ENCODE data around the gene ASF1B.

Gene ASF1B

DNA sequence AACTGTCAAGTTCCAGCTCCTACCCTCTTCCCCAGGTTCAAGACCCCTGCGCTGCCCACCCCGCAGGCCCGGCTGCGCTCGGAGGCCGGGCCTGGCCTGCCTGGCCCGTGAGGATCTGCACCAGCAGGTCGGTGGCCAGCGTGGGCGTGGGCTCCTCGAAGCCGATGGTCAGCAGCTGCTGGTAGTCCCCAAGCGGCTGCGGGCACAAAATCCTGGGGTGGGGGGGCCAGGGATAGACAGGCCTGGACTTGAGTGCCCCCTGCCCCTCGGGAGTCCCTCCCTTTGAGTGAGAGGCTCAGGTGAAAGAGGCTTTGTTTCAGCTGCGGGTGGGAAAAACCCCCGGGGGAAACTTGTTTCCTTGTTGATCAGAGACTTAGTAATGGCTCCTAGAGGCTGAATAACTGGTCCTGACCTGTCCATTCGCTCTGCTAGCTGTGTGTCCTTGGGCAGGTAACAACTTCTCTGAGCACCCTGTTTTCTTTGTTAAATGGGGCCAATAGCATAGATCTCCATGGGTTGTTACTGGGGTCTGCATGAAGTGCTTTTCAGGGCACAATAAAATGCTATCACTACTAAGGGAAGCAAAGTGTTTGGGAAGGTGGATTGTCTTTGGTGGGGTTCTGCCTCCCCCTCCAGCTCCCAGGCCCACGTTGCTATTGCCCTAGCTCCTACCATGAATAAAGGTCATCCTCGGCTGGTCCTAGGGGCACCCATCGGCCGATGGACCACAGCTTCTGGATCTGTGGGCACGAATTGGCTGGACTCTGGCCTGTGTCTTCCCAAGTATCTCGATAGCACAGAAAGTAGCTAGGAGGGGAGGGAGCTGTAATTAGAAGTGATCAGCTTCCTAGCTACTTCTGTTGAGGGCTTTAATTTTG lies 54.4 kb downstream of the ASF1B start:
- DNase-seq: peak; percentile 61

DNA sequence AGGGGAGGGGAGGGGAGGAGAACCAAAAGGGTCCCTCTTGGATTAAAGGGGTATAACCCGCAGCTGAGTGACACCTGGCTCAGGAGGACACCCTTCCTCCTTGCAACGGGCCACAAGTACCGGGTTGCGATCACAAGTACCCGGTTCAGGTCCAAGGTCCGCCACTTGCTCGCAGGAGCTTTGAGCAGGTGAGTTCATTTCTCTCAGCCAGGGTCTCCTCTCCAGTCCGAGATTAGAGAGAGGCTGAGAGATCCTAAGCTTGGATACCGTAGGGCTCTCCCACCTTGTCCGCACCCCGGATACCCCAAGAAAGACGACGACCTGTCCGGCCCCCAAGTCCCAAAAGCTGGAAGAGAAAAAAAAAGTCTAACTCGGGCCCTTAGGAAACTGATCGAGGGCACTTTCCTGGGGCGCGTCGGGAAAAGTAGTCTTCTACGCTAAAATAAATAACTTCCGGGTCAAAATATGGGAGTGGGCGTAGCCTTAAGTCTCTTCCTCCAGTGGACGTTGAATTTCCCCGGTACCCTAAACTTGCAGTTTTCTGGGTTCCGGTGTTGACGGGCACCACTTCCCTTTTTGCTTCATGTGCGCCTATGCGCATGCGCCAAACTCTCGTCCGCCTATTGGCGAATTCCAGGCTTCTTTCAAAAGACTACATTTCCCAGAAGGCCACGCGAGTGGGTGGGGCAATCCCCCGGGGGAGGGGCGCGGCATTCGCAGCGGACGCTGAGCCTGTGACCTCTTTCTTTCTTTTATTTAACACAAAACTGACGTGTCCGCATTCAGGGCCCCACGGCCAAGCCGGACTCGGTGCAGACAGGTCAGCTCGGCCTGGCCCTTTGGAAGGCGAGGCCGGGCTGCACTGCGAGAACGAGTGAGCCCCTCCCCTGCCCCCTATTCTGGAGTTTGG lies 55.2 kb downstream of the ASF1B start:
- peak; percentile 100 for DNase-seq

DNA sequence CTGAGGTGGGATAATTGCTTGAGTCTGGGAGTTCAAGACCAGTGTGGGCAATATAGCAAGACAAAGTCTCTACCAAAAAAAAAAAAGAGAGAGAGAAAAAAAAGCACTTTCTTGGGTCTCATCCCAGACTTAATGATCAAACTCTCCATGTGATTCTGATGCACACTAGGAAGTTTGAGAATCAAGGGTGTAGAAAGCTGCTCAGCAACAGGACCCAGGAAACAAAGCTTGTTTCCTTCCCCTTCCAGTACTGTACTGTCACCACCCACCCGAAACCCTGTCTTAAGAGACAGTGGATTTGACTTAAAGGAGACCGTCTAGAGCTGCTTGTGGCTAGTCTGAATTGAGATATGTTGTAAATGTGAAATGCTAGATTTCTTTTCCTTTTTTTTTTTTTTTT lies 58.0 kb downstream of the ASF1B start:
- no peak for DNase-seq

DNA sequence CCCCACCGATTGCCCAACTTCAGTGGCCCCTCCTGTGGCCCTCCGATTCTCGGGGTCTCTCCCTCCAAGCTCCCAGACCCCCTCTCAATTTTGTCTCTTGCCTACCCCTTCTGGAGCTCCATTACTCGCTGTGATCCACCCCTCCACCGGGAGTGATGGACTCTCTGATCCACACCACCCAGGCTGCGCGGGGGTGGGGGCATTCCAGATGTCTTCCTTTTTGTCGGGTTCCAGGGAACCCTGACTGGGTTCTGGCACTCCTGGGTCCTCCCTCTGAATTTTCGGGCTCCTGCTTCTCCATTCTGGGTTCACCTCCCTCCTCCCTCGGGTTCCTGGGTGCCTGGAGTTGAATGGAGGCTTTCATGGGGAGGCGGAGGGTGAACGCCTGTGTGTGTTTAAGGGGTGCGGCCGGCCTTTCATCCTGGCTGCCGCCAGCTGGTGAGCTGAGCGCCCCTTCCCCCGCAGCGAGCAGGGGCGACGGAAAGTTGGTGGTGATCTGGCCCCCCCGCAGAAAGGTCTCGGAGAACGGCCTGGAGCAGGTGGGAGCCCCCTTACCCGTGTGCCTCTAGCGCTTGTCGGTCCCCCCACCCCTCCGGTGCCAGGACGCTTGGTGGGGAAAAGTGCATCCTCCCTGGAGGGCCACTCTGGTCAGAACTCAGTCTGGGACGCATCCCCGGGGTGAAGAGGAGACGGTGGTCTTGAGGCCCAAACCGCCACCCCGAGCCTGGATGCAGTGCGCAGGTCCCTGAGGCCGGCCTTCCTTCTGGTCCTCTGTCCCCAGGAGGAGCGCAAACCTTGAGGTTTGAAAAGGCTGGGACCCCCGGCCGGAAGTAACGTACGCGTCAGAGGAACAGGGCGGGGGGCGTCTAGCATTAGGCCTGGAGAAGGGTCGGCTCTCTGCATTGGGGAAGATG lies 62.2 kb downstream of the ASF1B start:
- peak; percentile 66 for DNase-seq

DNA sequence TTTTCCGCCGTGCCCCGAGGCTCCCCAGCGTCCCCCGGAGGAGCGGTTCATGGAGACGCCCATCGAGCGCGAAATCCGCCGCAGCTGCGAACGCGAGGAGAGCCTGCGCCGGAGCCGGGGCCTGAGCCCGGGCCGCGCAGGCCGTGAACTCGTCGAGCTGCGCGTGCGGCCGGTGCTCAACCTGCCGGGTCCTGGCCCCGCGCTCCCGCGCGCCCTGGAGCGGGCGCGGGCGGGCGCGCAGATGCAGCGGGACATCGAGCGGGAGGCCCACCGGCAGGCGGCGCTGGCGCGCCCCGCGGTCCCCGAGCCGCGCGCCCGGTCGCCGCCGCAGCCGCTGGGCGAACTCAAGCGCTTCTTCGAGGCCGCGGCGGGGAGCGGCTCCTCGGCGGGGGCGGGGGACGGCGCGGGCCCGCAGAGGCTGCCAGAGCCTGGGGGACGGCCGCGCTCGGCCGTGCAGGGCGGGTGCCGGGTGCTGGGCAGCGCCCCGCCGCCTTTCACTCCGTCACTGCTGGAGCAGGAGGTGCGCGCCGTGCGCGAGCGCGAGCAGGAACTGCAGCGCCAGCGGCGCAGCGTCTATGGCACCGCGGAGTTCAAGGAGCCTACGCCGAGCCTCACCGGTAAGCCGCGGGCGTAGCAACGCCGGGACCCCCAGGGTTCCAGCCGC lies 63.0 kb downstream of the ASF1B start:
- DNase-seq: peak; percentile 86

DNA sequence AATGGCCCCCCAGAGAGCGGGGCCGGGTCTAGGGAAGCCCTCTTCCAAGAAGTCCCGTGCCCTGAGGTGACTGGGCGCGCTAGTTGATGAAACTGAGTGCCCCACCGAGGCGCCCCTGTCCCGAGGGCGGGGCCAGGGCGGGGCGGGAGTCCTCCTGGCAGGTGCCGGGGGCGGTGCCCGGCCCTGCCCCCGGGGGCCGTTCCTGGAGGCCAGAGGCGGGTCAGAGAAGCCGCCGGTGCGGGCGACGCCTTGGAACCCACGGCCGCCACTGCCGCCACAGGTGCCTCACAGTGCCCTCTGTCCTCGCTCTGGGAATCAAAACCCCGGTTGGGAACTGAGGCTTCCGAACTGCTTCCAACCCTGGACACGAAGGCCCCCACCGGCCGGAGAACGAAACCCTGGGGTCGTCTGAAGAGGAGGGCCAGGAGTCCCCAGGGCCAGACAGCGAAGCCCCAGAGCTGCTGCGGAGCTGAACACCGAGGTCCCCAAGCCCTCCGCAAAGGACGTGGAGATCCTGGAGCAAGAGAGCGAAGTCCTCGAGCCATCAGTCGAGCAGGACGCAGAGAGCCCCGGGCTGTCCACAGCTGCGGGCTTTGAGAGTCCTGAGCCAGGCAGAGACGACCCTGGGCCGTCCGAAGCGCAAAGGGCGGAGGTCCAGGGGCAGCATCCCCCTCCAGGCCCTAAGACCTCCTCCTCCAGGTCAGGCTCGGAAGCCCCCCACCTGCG lies 63.7 kb downstream of the ASF1B start, which contains the start of gene MISP3:
MISP3 (plus strand) TSS at position 252 of the 726 bp plus-strand sequence. CDS start 524 bp downstream, outside the sequence.
- peak; percentile 57 for DNase-seq

DNA sequence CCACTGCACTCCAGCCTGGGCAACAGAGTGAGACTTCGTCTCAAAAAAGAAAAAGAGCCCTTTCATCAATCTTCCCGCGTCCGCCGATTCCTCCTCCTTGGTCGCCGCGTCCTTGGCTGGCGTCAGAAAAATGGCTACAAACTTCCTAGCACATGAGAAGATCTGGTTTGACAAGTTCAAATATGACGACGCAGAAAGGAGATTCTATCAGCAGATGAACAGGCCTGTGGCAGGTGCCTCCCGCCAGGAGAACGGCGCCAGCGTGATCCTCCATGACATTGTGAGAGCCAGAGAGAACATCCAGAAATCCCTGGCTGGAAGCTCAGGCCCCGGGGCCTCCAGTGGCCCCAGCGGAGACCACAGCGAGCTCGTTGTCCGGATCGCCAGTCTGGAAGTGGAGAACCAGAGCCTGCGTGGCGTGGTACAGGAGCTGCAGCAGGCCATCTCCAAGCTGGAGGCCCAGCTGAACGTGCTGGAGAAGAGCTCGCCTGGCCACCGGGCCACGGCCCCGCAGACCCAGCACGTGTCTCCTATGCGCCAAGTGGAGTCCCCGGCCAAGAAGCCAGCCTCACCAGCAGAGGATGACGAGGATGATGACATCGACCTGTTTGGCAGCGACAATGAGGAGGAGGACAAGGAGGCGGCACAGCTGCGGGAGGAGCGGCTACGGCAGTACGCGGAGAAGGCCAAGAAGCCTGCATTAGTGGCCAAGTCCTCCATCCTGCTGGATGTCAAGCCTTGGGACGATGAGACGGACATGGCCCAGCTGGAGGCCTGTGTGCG lies 65.9 kb downstream of the ASF1B start:
- no peak for DNase-seq

All from NCI-H82 (cell line).